Stimulated activated naive B cell treated with anti-CD40 and anti-IgM and Interleukin-4, amounts not matched to agents 10 μg/mL and 1 μg/mL and 100 μg/mL, for 72 hours (primary cell): ENCODE data around the gene KLB.
"Not testable (repeated sequence)": the region's sequence is repeated elsewhere in the genome, so short reads cannot be mapped to it uniquely, and the experiment has no call there.

ENCODE experiments used
- ATAC-seq, 2 donors: fragments of 150-1000 bp; cut with Tn5 transposase; replicated peaks; 2 replicates each; pipeline ENCODE4 v1.10.0; 2021; ENCODE audit warnings: moderate library complexity in 1 of 2
- DNase-seq: peaks from one replicate; pipeline ENCODE4 v3.0.0; 2021
- H3K27ac Mint-ChIP-seq: one replicate; pipeline ENCODE4 v1.8.0; 2022; ENCODE audit warnings: mild to moderate bottlenecking, mixed read lengths
- H3K27me3 Mint-ChIP-seq, 2 donors: one replicate each; pipeline ENCODE4 v1.8.0; 2022; ENCODE audit warnings: mixed read lengths in 2 of 2
- H3K36me3 Mint-ChIP-seq, 2 donors: one replicate each; pipeline ENCODE4 v1.8.0; 2022; ENCODE audit warnings: mixed read lengths in 2 of 2, mild to moderate bottlenecking in 1 of 2
- H3K4me1 Mint-ChIP-seq, 2 donors: one replicate each; pipeline ENCODE4 v1.8.0; 2022; ENCODE audit warnings: mixed read lengths in 2 of 2, mild to moderate bottlenecking in 1 of 2
- H3K4me3 Mint-ChIP-seq, 2 donors: one replicate each; pipeline ENCODE4 v1.8.0; 2022; ENCODE audit warnings: mild to moderate bottlenecking in 2 of 2, mixed read lengths in 2 of 2, moderate library complexity in 1 of 2
- H3K9me3 Mint-ChIP-seq, 2 donors: one replicate each; pipeline ENCODE4 v1.8.0; 2022; ENCODE audit warnings: mixed read lengths in 2 of 2, mild to moderate bottlenecking in 1 of 2

KLB gene

GRCh38 chr4:39394706-39395105, 12.0 kb upstream of the KLB start:
- H3K4me1 Mint-ChIP-seq, result no peaks in the 10 kb centered on the region
- H3K36me3 Mint-ChIP-seq, result no peaks in the 10 kb centered on the region
- no peaks in the 10 kb centered on the region for H3K9me3 Mint-ChIP-seq
- H3K4me3 Mint-ChIP-seq, result no peak overlapping the region
- peaks cover 0 to 5% of the 10 kb centered on the region in 2 donors for H3K27me3 Mint-ChIP-seq
- DNase-seq (no peak), ATAC-seq (no peak)
- no peak overlapping the region for H3K27ac Mint-ChIP-seq

DNA sequence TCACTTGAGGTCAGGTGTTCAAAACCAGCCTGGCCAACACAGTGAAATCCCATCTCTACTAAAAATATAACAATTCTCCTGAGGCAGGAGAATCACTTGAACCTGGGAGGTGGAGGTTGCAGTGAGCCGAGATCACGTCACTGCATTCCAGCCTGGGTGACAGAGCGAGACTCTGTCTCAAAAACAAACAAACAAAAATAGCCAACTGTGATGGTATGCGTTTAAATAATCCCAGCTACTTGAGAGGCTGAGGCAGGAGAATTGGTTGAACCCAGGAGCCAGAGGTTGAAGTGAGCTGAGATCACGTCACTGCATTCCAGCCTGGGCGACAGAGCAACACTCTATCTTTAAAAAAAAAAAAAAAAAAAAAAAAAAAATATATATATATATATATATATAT, 5.1 kb upstream of the KLB start:
- not testable (repeated sequence) for H3K4me1 Mint-ChIP-seq, H3K9me3 Mint-ChIP-seq, DNase-seq, ATAC-seq, H3K4me3 Mint-ChIP-seq, H3K27me3 Mint-ChIP-seq, H3K27ac Mint-ChIP-seq, H3K36me3 Mint-ChIP-seq

DNA sequence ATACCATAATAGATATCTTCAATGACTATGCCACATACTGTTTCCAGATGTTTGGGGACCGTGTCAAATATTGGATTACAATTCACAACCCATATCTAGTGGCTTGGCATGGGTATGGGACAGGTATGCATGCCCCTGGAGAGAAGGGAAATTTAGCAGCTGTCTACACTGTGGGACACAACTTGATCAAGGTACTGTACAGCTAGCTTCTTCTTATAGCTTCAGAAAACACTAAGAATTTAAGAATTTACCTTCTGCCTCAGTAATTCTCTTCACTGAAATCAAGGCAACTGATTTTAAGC, 805 bp downstream of the KLB start:
- Mint-ChIP-seq H3K36me3 (no peaks in the 10 kb centered on the region), H3K9me3 (no peaks in the 10 kb centered on the region), H3K27ac (no peak overlapping the region), H3K4me1 (no peaks in the 10 kb centered on the region), H3K27me3 (no peaks in the 10 kb centered on the region), H3K4me3 (no peak overlapping the region)
- ATAC-seq (no peak), DNase-seq (no peak)

- Mint-ChIP-seq H3K9me3 (no peaks in the 10 kb centered on the region), H3K4me3 (no peak overlapping the region), H3K4me1 (no peaks in the 10 kb centered on the region), H3K27ac (no peak overlapping the region), H3K27me3 (no peaks in the 10 kb centered on the region), H3K36me3 (no peaks in the 10 kb centered on the region)
- DNase-seq, result no peak
- no peak for ATAC-seq
These were observed 3.7 kb downstream of the KLB start for GRCh38 chr4:39410415-39410814.

GRCh38 chr4:39411561-39411960, 4.8 kb downstream of the KLB start:
- H3K4me1 Mint-ChIP-seq, H3K9me3 Mint-ChIP-seq, H3K27me3 Mint-ChIP-seq, ATAC-seq, H3K27ac Mint-ChIP-seq, H3K36me3 Mint-ChIP-seq, DNase-seq, H3K4me3 Mint-ChIP-seq: not testable (repeated sequence)

- no peaks in the 10 kb centered on the region for H3K9me3 Mint-ChIP-seq
- H3K36me3 Mint-ChIP-seq, result no peaks in the 10 kb centered on the region
- ATAC-seq (no peak), DNase-seq (no peak)
- no peak overlapping the region for H3K4me3 Mint-ChIP-seq
- H3K27ac Mint-ChIP-seq, result no peak overlapping the region
- H3K4me1 Mint-ChIP-seq, result no peaks in the 10 kb centered on the region
- no peaks in the 10 kb centered on the region for H3K27me3 Mint-ChIP-seq
These were observed 9.1 kb downstream of the KLB start for GRCh38 chr4:39415678-39416283.

DNA sequence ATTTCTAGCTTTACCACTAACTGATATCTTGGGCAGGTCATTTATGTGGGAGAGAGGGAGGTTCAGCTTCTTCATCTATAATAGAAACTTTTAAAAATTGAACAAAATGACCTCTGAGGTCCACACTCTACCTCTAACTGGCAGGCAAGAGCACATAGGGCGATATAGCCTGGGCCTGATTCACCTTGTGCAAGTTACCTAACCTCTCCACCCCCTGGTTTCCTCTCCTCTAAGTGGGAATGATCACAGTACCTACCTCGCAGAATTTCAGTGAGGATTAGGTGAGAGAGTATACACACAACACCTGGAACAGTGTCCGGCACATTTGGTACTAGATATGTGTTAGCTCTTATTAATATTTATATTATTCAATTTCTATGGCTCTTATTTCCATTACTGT, 15.5 kb downstream of the KLB start:
- Mint-ChIP-seq H3K36me3 (no peaks in the 10 kb centered on the region), H3K4me3 (no peak overlapping the region), H3K27ac (no peak overlapping the region), H3K27me3 (no peaks in the 10 kb centered on the region), H3K9me3 (no peaks in the 10 kb centered on the region), H3K4me1 (no peaks in the 10 kb centered on the region)
- no peak for ATAC-seq
- DNase-seq, result no peak

DNA sequence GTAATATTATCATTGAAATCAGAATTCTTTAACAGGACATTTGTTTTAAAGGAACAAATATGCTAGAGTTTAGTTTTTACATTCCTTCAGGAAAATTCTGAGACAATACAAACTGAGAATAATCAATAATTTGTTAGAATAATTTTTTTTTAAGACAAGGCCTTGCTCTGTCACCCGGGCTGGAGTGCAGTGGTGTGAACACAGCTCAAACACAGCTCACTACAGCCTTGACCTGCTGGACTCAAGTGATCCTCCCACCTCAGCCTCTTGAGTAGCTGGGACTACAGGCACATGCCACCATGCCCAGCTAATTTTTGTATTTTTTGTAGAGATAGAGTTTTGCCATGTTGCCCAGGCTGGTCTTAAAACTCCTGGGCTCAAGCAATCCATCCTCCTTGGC, 18.6 kb downstream of the KLB start:
- not testable (repeated sequence) for H3K27me3 Mint-ChIP-seq, ATAC-seq, H3K27ac Mint-ChIP-seq, H3K4me3 Mint-ChIP-seq, H3K4me1 Mint-ChIP-seq, H3K9me3 Mint-ChIP-seq, DNase-seq, H3K36me3 Mint-ChIP-seq

GRCh38 chr4:39426728-39427127, 20.0 kb downstream of the KLB start:
- H3K4me3 Mint-ChIP-seq, result no peak overlapping the region
- H3K27ac Mint-ChIP-seq, result no peak overlapping the region
- ATAC-seq (no peak), DNase-seq (no peak)
- H3K27me3 Mint-ChIP-seq, result no peaks in the 10 kb centered on the region
- no peaks in the 10 kb centered on the region for H3K36me3 Mint-ChIP-seq
- no peaks in the 10 kb centered on the region for H3K9me3 Mint-ChIP-seq
- no peaks in the 10 kb centered on the region for H3K4me1 Mint-ChIP-seq

DNA sequence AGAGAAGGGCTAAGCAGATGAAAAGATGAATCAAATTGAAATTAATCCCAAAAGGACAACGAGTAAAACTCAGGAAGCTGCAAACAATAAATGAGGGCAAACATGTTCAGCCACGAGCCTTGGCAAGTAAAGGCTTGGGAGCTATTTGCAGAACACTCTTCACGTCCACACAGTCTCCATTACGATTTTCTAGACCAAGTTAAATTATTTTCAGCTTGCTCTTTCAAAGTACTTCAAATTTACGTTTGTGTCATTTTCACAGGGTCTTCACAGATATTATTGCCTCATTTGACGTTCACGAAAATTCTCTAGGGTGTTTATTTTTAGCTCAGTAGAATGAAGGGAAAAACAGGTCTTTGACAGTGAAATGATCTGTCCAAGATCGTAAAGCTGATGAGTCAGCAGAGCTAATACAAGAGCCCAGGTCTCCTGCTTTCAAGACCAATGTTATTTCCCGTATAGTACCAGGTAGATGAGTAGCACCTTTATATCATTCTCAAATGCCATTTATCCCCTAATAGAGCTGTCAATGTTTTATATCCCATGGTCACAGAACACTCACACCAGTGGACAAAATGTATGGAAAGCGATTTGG, 20.9 kb downstream of the KLB start:
- no peaks in the 10 kb centered on the region for H3K36me3 Mint-ChIP-seq
- no peak overlapping the region for H3K4me3 Mint-ChIP-seq
- H3K9me3 Mint-ChIP-seq, result no peaks in the 10 kb centered on the region

GRCh38 chr4:39429476-39430334, 23.0 kb downstream of the KLB start:
- Mint-ChIP-seq H3K4me3 (no peak overlapping the region), H3K36me3 (no peaks in the 10 kb centered on the region), H3K27me3 (no peaks in the 10 kb centered on the region), H3K9me3 (no peaks in the 10 kb centered on the region), H3K4me1 (no peaks in the 10 kb centered on the region), H3K27ac (no peak overlapping the region)
- no peak for ATAC-seq
- no peak for DNase-seq

More for the DNA sequence above, 20.9 kb downstream of the KLB start:
- Mint-ChIP-seq H3K27ac (no peak overlapping the region), H3K27me3 (no peaks in the 10 kb centered on the region), H3K4me1 (no peaks in the 10 kb centered on the region)
- ATAC-seq, result no peak
- no peak for DNase-seq

DNA sequence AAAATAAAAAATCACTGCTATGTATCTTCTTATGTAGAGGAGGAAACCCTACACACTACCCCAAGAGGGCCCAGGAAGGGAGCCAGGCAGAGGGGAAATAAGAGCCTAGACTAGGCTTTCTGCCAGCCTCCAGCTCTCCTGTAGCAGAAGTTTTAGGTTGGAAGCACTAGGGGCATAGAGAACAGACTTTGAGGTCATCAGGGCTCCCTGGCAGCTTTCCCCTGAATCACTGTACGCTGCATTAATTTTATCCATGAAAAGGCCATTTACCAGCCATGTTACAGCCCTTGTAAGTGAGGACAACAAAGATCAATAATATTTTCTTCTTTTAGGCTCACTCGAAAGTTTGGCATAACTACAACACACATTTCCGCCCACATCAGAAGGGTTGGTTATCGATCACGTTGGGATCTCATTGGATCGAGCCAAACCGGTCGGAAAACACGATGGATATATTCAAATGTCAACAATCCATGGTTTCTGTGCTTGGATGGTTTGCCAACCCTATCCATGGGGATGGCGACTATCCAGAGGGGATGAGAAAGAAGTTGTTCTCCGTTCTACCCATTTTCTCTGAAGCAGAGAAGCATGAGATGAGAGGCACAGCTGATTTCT, 27.3 kb downstream of the KLB start:
- no peaks in the 10 kb centered on the region for H3K36me3 Mint-ChIP-seq
- no peaks in the 10 kb centered on the region for H3K9me3 Mint-ChIP-seq
- ATAC-seq (no peak), DNase-seq (no peak)
- no peak overlapping the region for H3K27ac Mint-ChIP-seq
- H3K4me3 Mint-ChIP-seq, result no peak overlapping the region
- no peaks in the 10 kb centered on the region for H3K4me1 Mint-ChIP-seq
- H3K27me3 Mint-ChIP-seq, result no peaks in the 10 kb centered on the region

GRCh38 chr4:39435659-39436563, 29.2 kb downstream of the KLB start:
- no peak for ATAC-seq
- no peak for DNase-seq
- Mint-ChIP-seq H3K36me3 (no peaks in the 10 kb centered on the region), H3K27me3 (no peaks in the 10 kb centered on the region), H3K4me1 (no peaks in the 10 kb centered on the region), H3K27ac (no peak overlapping the region), H3K4me3 (no peak overlapping the region), H3K9me3 (no peaks in the 10 kb centered on the region)

DNA sequence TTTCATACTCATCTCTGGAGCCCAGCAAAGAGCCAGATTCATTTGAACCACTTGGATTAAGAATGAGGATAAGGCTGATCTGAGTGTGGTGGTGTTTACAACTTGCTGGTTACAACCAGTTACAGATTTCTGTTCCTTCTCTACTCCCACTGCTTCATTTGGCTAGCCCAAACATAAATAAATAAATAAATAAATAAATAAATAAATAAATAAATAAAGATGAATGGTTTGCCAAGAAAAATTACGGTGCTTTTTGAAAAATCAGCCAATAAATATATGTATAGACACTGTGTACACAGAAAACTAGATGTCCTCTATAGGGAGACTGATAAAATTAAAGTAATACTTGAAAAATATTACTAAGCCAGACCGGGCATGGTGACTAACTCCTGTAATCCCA, 34.9 kb downstream of the KLB start:
- H3K4me3 Mint-ChIP-seq, result no peak overlapping the region
- peaks cover 0 to 1% of the 10 kb centered on the region in 2 donors for H3K4me1 Mint-ChIP-seq
- H3K27ac Mint-ChIP-seq, result no peak overlapping the region
- no peak for DNase-seq
- no peak for ATAC-seq
- H3K36me3 Mint-ChIP-seq, result peaks cover 0 to 1% of the 10 kb centered on the region in 2 donors
- H3K9me3 Mint-ChIP-seq, result no peaks in the 10 kb centered on the region
- H3K27me3 Mint-ChIP-seq, result no peaks in the 10 kb centered on the region
